Measurements from ENCODE around the gene AEBP2. TPM values are rescaled to one million over a fixed set of nuclear protein-coding genes. Genes with fewer than 3 reads are reported as not detected.

AEBP2 gene
- total and polyA plus RNA-seq, 9 of the 15 experiments (the other 6 are each of a cell fraction or from before 2014, with no cell fraction given): 5.7 to 43.7 (median 10.3) TPM

GRCh38 chr12:19394385-19394784 lies 44.9 kb upstream of the AEBP2 start:
- intact Hi-C loops (cut with micrococcal nuclease): no loop called here
- 7% methylated on average over 2 of the region's 2 CpGs for WGBS (ENCODE audit: insufficient coverage, low coverage, missing lambda C conversion rate)
- FAIRE-seq: no peak
- H3K4me1 ChIP-seq (replicated peaks in 1 of 2; ENCODE audit: control insufficient read depth in 2 of 2, insufficient read depth in 2 of 2, low read length in 2 of 2): no peaks in the 10 kb centered on the region
- H3K4me2 ChIP-seq (ENCODE audit: insufficient read depth, low read length): no peak overlapping the region
- ATAC-seq: no peak
- no peaks in the 10 kb centered on the region for H3K79me2 ChIP-seq (ENCODE audit: control insufficient read depth, insufficient read depth, low read length)
- no peaks in the 10 kb centered on the region for H4K20me1 ChIP-seq (replicated peaks; ENCODE audit: control insufficient read depth, insufficient read depth, low read length)
- H3K9me1 ChIP-seq (ENCODE audit: control insufficient read depth, insufficient read depth, low read length): no peaks in the 10 kb centered on the region
- POLR2A ChIA-PET: no interaction called here
- no peak overlapping the region for H2AFZ ChIP-seq (ENCODE audit: low read depth, low read length)
- H3K9me3 ChIP-seq (replicated peaks; ENCODE audit: control insufficient read depth, insufficient read depth, low read depth, low read length): no peaks in the 10 kb centered on the region
- no TSS peak for BruUV-seq (replicated peaks)
- no peak overlapping the region for H3K9ac ChIP-seq (ENCODE audit: insufficient read depth in 1 of 2, low read depth in 2 of 2, low read length in 2 of 2)
- H3K36me3 ChIP-seq (ENCODE audit: control insufficient read depth, insufficient read depth, low read length): no peaks in the 10 kb centered on the region
- no peak overlapping the region for H3K27ac ChIP-seq (ENCODE audit: extremely low read depth, low read depth, low read length)
- in situ Hi-C loops (cut with MboI): no loop called here
- 0 out of 5 replicates have a peak, but pooled peaks cover 0 to 4% of the 10 kb centered on the region in 2 experiments for H3K27me3 ChIP-seq (ENCODE audit: control insufficient read depth in 2 of 2, insufficient read depth in 2 of 2, low read length in 2 of 2)
- CTCF ChIA-PET (ENCODE audit: low intra/inter-chr PET ratio): no interaction called here
- no peak overlapping the region for H3K4me3 ChIP-seq
- no peak for DNase-seq (ENCODE audit: extremely low read depth in 1 of 4, low spot score in 3 of 4)
- TF ChIP-seq ZBTB5 (IDR thresholded peaks at IDR 0.05) (no peak), PRMT5 (CRISPR knock-in tag; IDR thresholded peaks at IDR 0.05) (no peak), SAFB (IDR thresholded peaks at IDR 0.05; ENCODE audit: borderline replicate concordance, low read depth, low read length) (no peak), ZNF124 (CRISPR knock-in tag; IDR thresholded peaks at IDR 0.05) (no peak), PML (IDR thresholded peaks at IDR 0.05; ENCODE audit: low read length) (no peak), SMAD4 (CRISPR knock-in tag; conservative IDR thresholded peaks at IDR 0.05) (no peak), RBM34 (IDR thresholded peaks at IDR 0.05; ENCODE audit: borderline replicate concordance, insufficient read depth, low read length) (no peak), BACH1 (tag; IDR thresholded peaks at IDR 0.05) (no peak), RBM25 (IDR thresholded peaks at IDR 0.05; ENCODE audit: low read depth, low read length, severe bottlenecking) (no peak), FOXJ3 (CRISPR knock-in tag; IDR thresholded peaks at IDR 0.05) (no peak), BCOR (IDR thresholded peaks at IDR 0.05) (no peak), ESRRA (IDR thresholded peaks at IDR 0.05; ENCODE audit: borderline replicate concordance, low read depth) (no peak), SMC3 (conservative IDR thresholded peaks at IDR 0.05; ENCODE audit: insufficient read depth, low read depth, low read length) (no peak)
- TF ChIP-seq, protein P1, sequence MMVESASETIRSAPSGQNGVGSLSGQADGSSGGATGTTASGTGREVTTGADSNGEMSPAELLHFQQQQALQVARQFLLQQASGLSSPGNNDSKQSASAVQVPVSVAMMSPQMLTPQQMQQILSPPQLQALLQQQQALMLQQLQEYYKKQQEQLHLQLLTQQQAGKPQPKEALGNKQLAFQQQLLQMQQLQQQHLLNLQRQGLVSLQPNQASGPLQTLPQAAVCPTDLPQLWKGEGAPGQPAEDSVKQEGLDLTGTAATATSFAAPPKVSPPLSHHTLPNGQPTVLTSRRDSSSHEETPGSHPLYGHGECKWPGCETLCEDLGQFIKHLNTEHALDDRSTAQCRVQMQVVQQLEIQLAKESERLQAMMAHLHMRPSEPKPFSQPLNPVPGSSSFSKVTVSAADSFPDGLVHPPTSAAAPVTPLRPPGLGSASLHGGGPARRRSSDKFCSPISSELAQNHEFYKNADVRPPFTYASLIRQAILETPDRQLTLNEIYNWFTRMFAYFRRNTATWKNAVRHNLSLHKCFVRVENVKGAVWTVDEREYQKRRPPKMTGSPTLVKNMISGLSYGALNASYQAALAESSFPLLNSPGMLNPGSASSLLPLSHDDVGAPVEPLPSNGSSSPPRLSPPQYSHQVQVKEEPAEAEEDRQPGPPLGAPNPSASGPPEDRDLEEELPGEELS (CRISPR knock-in tag; IDR thresholded peaks at IDR 0.05; ENCODE audit: borderline replicate concordance): no peak
- TF ChIP-seq, protein P2, sequence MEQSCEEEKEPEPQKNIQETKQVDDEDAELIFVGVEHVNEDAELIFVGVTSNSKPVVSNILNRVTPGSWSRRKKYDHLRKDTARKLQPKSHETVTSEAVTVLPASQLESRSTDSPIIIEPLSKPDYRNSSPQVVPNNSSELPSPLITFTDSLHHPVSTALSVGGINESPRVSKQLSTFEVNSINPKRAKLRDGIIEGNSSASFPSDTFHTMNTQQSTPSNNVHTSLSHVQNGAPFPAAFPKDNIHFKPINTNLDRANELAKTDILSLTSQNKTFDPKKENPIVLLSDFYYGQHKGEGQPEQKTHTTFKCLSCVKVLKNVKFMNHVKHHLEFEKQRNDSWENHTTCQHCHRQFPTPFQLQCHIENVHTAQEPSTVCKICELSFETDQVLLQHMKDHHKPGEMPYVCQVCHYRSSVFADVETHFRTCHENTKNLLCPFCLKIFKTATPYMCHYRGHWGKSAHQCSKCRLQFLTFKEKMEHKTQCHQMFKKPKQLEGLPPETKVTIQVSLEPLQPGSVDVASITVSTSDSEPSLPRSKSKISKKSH (CRISPR knock-in tag; IDR thresholded peaks at IDR 0.05): no peak

Data from K562 (cell line).